Stimulated activated CD8-positive, alpha-beta memory T cell treated with anti-CD3 and anti-CD28 coated beads, Interleukin-7, amount 100 ng/mL, for 1 hour (primary cell): ENCODE data around the gene ZHX3.

ENCODE experiments used
- DNase-seq, 2 donors: peaks; one replicate each; pipeline ENCODE4 v3.0.0-alpha.2; 2020; ENCODE audit warnings: low read depth in 2 of 2

ZHX3 gene

GRCh38 chr20:41317546-41318270 lies at the start of gene ZHX3:
Gene ZHX3, minus strand, starts transcription at chr20:41317731. Its CDS starts 112,815 bp downstream, at chr20:41204916.
- peak; percentile 89 to 90 for DNase-seq

GRCh38 chr20:41367393-41367695 lies 49.8 kb upstream of the ZHX3 start:
- DNase-seq: no peak

- no peak for DNase-seq
Observed at GRCh38 chr20:41366546-41367392, 49.2 kb upstream of the ZHX3 start, which contains the start of gene EMILIN3. Gene EMILIN3, minus strand, starts transcription at chr20:41366818. Its CDS starts 184 bp downstream, at chr20:41366634.

- DNase-seq: no peak
Observed at GRCh38 chr20:41365777-41366545, 48.4 kb upstream of the ZHX3 start.

GRCh38 chr20:41364967-41365765 lies 47.6 kb upstream of the ZHX3 start:
- no peak for DNase-seq

- DNase-seq: no peak
Observed at GRCh38 chr20:41364236-41364855, 46.8 kb upstream of the ZHX3 start.

GRCh38 chr20:41363601-41364000 lies 46.1 kb upstream of the ZHX3 start:
- no peak for DNase-seq

- no peak for DNase-seq
Observed at GRCh38 chr20:41362748-41363140, 45.2 kb upstream of the ZHX3 start.

- no peak for DNase-seq
Observed at GRCh38 chr20:41361757-41362747, 44.5 kb upstream of the ZHX3 start.

GRCh38 chr20:41360831-41361756 lies 43.6 kb upstream of the ZHX3 start:
- no peak for DNase-seq

GRCh38 chr20:41359541-41360011 lies 42.0 kb upstream of the ZHX3 start:
- no peak for DNase-seq

- no peak for DNase-seq
Observed at GRCh38 chr20:41358717-41359116, 41.2 kb upstream of the ZHX3 start.

GRCh38 chr20:41358230-41358629 lies 40.7 kb upstream of the ZHX3 start:
- no peak for DNase-seq

- DNase-seq: no peak
Observed at GRCh38 chr20:41357424-41358163, 40.1 kb upstream of the ZHX3 start.

- DNase-seq: no peak
Observed at GRCh38 chr20:41356951-41357350, 39.4 kb upstream of the ZHX3 start.

- no peak for DNase-seq
Observed at GRCh38 chr20:41355598-41356203, 38.2 kb upstream of the ZHX3 start.

GRCh38 chr20:41355192-41355591 lies 37.7 kb upstream of the ZHX3 start:
- DNase-seq: no peak
